Measurements from ENCODE around the gene COG1. TPM values are rescaled to one million over a fixed set of nuclear protein-coding genes. Genes with fewer than 3 reads are reported as not detected.

The COG1 gene
- total RNA-seq, 1 experiment from 2014 or later, result 29.3 TPM

DNA sequence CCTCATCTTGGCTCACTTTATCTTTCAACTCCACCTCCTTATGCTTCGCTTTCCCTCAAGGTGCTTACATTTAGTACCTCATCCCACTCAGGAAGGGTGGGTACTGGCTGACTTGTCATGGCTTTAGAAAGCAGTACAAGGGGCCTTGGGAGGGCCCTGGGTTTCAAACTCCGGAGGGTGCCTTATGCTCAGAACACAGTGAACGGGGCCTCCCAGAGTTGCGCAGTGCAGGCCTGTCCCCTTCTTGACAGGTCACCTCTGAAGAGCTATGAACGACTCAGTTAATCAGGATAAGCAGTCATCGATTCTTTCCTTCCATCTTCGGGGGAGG, 6.0 kb downstream of the COG1 start:
- Histone ChIP-seq H3K4me3 (no peak overlapping the region), H3K4me1 (replicated peaks) (peaks cover 31% of the 10 kb centered on the region), H3K27ac (no peak overlapping the region), H3K27me3 (replicated peaks) (no peaks in the 10 kb centered on the region), H3K36me3 (peaks cover 97% of the 10 kb centered on the region), H3K9me3 (replicated peaks) (no peaks in the 10 kb centered on the region)
- no peak for DNase-seq (ENCODE audit: low read depth in 1 of 2, low spot score in 2 of 2)

GRCh38 chr17:73199751-73200317, 7.0 kb downstream of the COG1 start:
- H3K4me3 ChIP-seq, result no peak overlapping the region
- peaks cover 23% of the 10 kb centered on the region for H3K4me1 ChIP-seq (replicated peaks)
- no peak overlapping the region for H3K27ac ChIP-seq
- DNase-seq (ENCODE audit: low read depth in 1 of 2, low spot score in 2 of 2), result no peak
- no peaks in the 10 kb centered on the region for H3K27me3 ChIP-seq (replicated peaks)
- no peaks in the 10 kb centered on the region for H3K9me3 ChIP-seq (replicated peaks)
- H3K36me3 ChIP-seq, result peaks cover 100% of the 10 kb centered on the region

GRCh38 chr17:73200476-73200875, 7.6 kb downstream of the COG1 start:
- H3K9me3 ChIP-seq (replicated peaks), result no peaks in the 10 kb centered on the region
- H3K4me3 ChIP-seq, result no peak overlapping the region
- no peaks in the 10 kb centered on the region for H3K27me3 ChIP-seq (replicated peaks)
- no peak overlapping the region for H3K27ac ChIP-seq
- no peak for DNase-seq (ENCODE audit: low read depth in 1 of 2, low spot score in 2 of 2)
- peaks cover 100% of the 10 kb centered on the region for H3K36me3 ChIP-seq
- peaks cover 18% of the 10 kb centered on the region for H3K4me1 ChIP-seq (replicated peaks)

- H3K36me3 ChIP-seq, result peaks cover 100% of the 10 kb centered on the region
- no peak overlapping the region for H3K27ac ChIP-seq
- H3K4me1 ChIP-seq (replicated peaks), result peaks cover 12% of the 10 kb centered on the region
- no peaks in the 10 kb centered on the region for H3K27me3 ChIP-seq (replicated peaks)
- no peak for DNase-seq (ENCODE audit: low read depth in 1 of 2, low spot score in 2 of 2)
- H3K9me3 ChIP-seq (replicated peaks), result no peaks in the 10 kb centered on the region
- no peak overlapping the region for H3K4me3 ChIP-seq
These were observed 8.6 kb downstream of the COG1 start for GRCh38 chr17:73201215-73202069.

- H3K27me3 ChIP-seq (replicated peaks), result no peaks in the 10 kb centered on the region
- DNase-seq (ENCODE audit: low read depth in 1 of 2, low spot score in 2 of 2), result peak in 1 of 2 experiments; percentile 39
- no peak overlapping the region for H3K27ac ChIP-seq
- peaks cover 11% of the 10 kb centered on the region for H3K4me1 ChIP-seq (replicated peaks)
- no peaks in the 10 kb centered on the region for H3K9me3 ChIP-seq (replicated peaks)
- H3K4me3 ChIP-seq, result no peak overlapping the region
- H3K36me3 ChIP-seq, result peaks cover 100% of the 10 kb centered on the region
These were observed 10.4 kb downstream of the COG1 start for GRCh38 chr17:73203135-73203787.

DNA sequence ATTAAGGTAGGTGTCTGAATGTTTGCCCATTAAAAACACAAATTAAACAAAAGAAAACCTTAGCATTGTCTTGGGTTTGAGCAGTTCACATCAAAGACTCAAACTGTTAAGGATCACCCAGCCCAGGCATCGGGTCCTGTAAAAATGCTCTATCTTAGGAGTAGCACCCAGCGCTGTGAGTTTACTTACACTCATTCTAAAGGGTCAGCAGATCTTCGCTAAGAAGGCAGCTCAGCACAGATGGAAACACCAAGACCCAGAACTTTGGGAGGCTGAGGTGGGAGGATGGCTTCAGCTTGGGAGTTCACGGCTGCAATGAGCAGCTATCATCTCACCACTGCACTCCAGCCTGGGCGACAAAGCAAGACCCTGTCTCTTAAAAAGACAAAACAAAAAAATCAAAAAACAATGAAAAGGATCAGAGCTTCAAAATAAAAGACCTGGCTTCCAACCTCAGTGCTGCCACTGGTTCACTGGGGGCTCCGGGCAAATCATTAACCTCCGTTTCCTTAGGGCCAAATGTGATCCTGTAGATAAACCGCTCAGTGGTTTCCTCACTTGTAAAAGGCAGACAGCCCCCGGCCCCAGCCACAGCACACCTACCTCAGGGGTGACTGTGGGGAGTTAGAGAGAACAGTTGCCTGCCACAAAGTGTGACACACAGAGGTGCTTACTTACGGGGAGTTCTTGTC, 11.1 kb downstream of the COG1 start:
- Histone ChIP-seq H3K4me3 (no peak overlapping the region), H3K27me3 (replicated peaks) (no peaks in the 10 kb centered on the region), H3K9me3 (replicated peaks) (no peaks in the 10 kb centered on the region), H3K4me1 (replicated peaks) (peaks cover 11% of the 10 kb centered on the region), H3K36me3 (peaks cover 100% of the 10 kb centered on the region), H3K27ac (no peak overlapping the region)
- DNase-seq (ENCODE audit: low read depth in 1 of 2, low spot score in 2 of 2), result no peak

DNA sequence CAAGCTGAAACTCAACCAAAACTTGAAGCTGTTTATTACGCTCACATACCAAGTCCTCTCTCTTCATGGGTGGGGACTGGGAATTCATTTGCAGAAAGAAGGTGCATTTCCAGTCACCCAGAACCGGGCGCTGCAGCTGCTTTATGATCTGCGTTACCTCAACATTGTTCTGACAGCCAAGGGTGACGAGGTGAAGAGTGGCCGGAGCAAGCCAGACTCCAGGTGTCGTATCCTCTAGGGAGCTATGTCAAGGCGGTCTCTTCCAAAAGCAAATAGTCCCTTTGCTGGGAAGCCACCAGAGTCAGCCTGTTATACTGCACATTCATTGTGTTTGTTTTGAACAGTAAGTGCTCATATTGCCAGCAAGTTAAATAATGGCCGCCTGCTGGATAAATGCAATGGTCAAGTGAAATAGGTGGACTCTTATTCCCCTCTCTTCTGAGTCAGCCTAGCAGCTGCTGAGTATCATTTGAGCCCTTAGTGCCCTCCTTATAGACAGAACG, 12.7 kb downstream of the COG1 start:
- H3K4me3 ChIP-seq, result no peak overlapping the region
- no peak for DNase-seq (ENCODE audit: low read depth in 1 of 2, low spot score in 2 of 2)
- no peak overlapping the region for H3K27ac ChIP-seq
- H3K36me3 ChIP-seq, result peaks cover 98% of the 10 kb centered on the region
- peaks cover 19% of the 10 kb centered on the region for H3K4me1 ChIP-seq (replicated peaks)
- H3K9me3 ChIP-seq (replicated peaks), result no peaks in the 10 kb centered on the region
- H3K27me3 ChIP-seq (replicated peaks), result no peaks in the 10 kb centered on the region

- Histone ChIP-seq H3K4me3 (no peak overlapping the region), H3K36me3 (peaks cover 87% of the 10 kb centered on the region), H3K27me3 (replicated peaks) (no peaks in the 10 kb centered on the region), H3K9me3 (replicated peaks) (no peaks in the 10 kb centered on the region), H3K4me1 (replicated peaks) (peaks cover 14% of the 10 kb centered on the region), H3K27ac (no peak overlapping the region)
- DNase-seq (ENCODE audit: low read depth in 1 of 2, low spot score in 2 of 2), result no peak
These were observed 15.4 kb downstream of the COG1 start for GRCh38 chr17:73208139-73208827.

- DNase-seq (ENCODE audit: low read depth in 1 of 2, low spot score in 2 of 2), result no peak
- H3K27me3 ChIP-seq (replicated peaks), result no peaks in the 10 kb centered on the region
- H3K27ac ChIP-seq, result no peak overlapping the region
- H3K9me3 ChIP-seq (replicated peaks), result no peaks in the 10 kb centered on the region
- H3K36me3 ChIP-seq, result peaks cover 87% of the 10 kb centered on the region
- H3K4me3 ChIP-seq, result no peak overlapping the region
- peaks cover 8% of the 10 kb centered on the region for H3K4me1 ChIP-seq (replicated peaks)
These were observed 16.6 kb downstream of the COG1 start for GRCh38 chr17:73209436-73209835.

- Histone ChIP-seq H3K27me3 (replicated peaks) (no peaks in the 10 kb centered on the region), H3K27ac (no peak overlapping the region), H3K9me3 (replicated peaks) (no peaks in the 10 kb centered on the region), H3K36me3 (peaks cover 87% of the 10 kb centered on the region), H3K4me3 (no peak overlapping the region), H3K4me1 (replicated peaks) (peaks cover 8% of the 10 kb centered on the region)
- DNase-seq (ENCODE audit: low read depth in 1 of 2, low spot score in 2 of 2), result peak in 1 of 2 experiments; percentile 45
These were observed 17.3 kb downstream of the COG1 start for GRCh38 chr17:73210002-73210678.

DNA sequence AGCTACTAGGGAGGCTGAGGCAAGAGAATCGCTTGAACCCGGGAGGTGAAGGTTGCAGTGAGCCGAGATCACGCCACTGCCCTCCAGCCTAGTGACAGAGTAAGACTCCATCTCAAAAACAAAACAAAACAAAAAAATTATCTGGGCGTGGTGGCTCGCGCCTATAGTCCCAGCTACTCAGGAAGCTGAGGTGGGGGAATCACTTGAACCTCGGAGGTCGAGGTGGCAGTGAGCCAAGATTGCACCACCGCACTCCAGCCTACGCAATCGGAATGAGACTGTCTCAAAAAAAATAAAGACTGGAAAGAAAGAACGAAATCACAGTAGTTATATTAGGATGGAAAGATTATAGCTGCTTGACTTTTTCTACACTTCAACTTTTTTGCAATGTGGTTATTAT, 18.9 kb downstream of the COG1 start:
- peaks cover 87% of the 10 kb centered on the region for H3K36me3 ChIP-seq
- H3K27me3 ChIP-seq (replicated peaks), result no peaks in the 10 kb centered on the region

DNA sequence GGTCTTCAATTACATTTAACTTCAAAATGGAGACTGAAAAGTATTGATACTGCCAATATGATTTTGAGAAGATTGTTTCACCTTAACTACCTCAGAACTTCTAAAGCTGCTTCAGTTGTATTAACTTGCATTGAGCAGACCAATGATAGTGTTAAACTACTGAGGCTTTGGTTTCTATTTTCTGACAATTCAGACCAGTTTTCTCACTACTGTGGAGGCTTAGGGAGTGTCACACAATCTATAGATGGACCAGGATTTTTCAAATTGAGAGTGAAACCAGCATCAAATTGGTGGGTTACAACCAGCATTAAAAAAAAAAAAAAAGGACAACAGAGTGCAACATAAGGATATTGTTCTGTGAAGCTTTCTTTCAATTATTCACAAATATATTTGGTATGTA, 21.2 kb downstream of the COG1 start:
- H3K27me3 ChIP-seq (replicated peaks), result no peaks in the 10 kb centered on the region
- no peak overlapping the region for H3K4me3 ChIP-seq
- H3K36me3 ChIP-seq, result peaks cover 84% of the 10 kb centered on the region
- peaks cover 8% of the 10 kb centered on the region for H3K4me1 ChIP-seq (replicated peaks)
- H3K9me3 ChIP-seq (replicated peaks), result no peaks in the 10 kb centered on the region
- no peak for DNase-seq (ENCODE audit: low read depth in 1 of 2, low spot score in 2 of 2)
- no peak overlapping the region for H3K27ac ChIP-seq

More for the DNA sequence above, 18.9 kb downstream of the COG1 start:
- no peak overlapping the region for H3K27ac ChIP-seq
- DNase-seq (ENCODE audit: low read depth in 1 of 2, low spot score in 2 of 2), result peak in 1 of 2 experiments; percentile 35
- no peaks in the 10 kb centered on the region for H3K9me3 ChIP-seq (replicated peaks)
- H3K4me3 ChIP-seq, result no peak overlapping the region
- peaks cover 8% of the 10 kb centered on the region for H3K4me1 ChIP-seq (replicated peaks)

DNA sequence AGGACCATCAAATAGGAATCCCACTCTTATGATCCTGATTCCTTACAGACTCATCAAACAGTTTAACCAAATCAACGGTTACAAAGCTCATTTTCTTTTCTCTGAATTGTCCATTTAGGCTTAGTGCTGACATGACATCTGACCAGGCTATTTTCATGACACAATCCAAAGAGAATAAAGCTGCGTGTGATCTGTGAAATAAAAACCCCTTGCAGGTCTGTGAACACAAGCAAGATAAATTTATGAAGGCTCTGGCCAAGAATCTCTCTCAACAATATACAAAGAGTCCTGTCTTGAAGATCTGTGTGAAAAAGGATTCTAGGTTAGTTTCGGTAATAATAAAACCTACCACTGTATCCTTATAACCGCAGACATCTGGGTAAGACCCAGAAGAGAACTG, 22.0 kb downstream of the COG1 start:
- peaks cover 7% of the 10 kb centered on the region for H3K4me1 ChIP-seq (replicated peaks)
- no peaks in the 10 kb centered on the region for H3K27me3 ChIP-seq (replicated peaks)
- no peak overlapping the region for H3K4me3 ChIP-seq
- H3K9me3 ChIP-seq (replicated peaks), result no peaks in the 10 kb centered on the region
- H3K27ac ChIP-seq, result no peak overlapping the region
- H3K36me3 ChIP-seq, result peaks cover 81% of the 10 kb centered on the region
- no peak for DNase-seq (ENCODE audit: low read depth in 1 of 2, low spot score in 2 of 2)

Data from SJSA1 (cell line).